ENCODE measurements around the gene WNT10A. TPM values are rescaled to one million over a fixed set of nuclear protein-coding genes. Genes with fewer than 3 reads are reported as not detected.

WNT10A gene
- total RNA-seq, 4 donors from 2014 or later, result 8.0 to 19.1 (median 11.9) TPM

- intact Hi-C loops (cut with DNase I), result no loop called here
- TF ChIP-seq POLR2A (IDR thresholded peaks at IDR 0.05) (no peak), CTCF (IDR thresholded peaks at IDR 0.05) (no peak)
- H3K27ac ChIP-seq, result no peak overlapping the region
- DNase-seq, result no peak
- no peaks in the 10 kb centered on the region for H3K36me3 ChIP-seq
- no peak overlapping the region for H3K4me3 ChIP-seq
- WGBS, 2 donors, result 44 to 52% methylated on average over 8 to 9 of the region's 12 CpGs
- H3K4me1 ChIP-seq, result peaks cover 26 to 46% (median 32%) of the 10 kb centered on the region in 3 donors
- peaks cover 0 to 98% (median 23%) of the 10 kb centered on the region in 4 donors for H3K27me3 ChIP-seq
- no peaks in the 10 kb centered on the region for H3K9me3 ChIP-seq
Measured at GRCh38 chr2:218899147-218899546, 18.5 kb downstream of the WNT10A start.

GRCh38 chr2:218902427-218902826 is 21.8 kb downstream of the WNT10A start:
- no peak for DNase-seq
- Histone ChIP-seq H3K27ac (no peak overlapping the region), H3K36me3 (no peaks in the 10 kb centered on the region), H3K4me1 (peaks cover 10 to 13% (median 11%) of the 10 kb centered on the region in 3 donors), H3K9me3 (no peaks in the 10 kb centered on the region), H3K4me3 (no peak overlapping the region), H3K27me3 (peaks cover 0 to 88% (median 11%) of the 10 kb centered on the region in 4 donors)
- intact Hi-C loops (cut with DNase I), result no loop called here
- TF ChIP-seq CTCF (IDR thresholded peaks at IDR 0.05), result no peak
- no peak for TF ChIP-seq POLR2A (IDR thresholded peaks at IDR 0.05)
- WGBS, 2 donors, result 67 to 88% methylated on average over 3 to 4 of the region's 4 CpGs

- TF ChIP-seq POLR2A (IDR thresholded peaks at IDR 0.05) (no peak), CTCF (IDR thresholded peaks at IDR 0.05) (no peak)
- Histone ChIP-seq H3K27ac (no peak overlapping the region), H3K36me3 (no peaks in the 10 kb centered on the region), H3K9me3 (no peaks in the 10 kb centered on the region), H3K4me3 (no peak overlapping the region), H3K27me3 (peaks cover 0 to 71% (median 6%) of the 10 kb centered on the region in 4 donors), H3K4me1 (peaks cover under 1 to 10% (median 1%) of the 10 kb centered on the region in 3 donors)
- DNase-seq, result no peak
- 14 to 35% methylated on average over 2 of the region's 2 CpGs for WGBS, 2 donors
- intact Hi-C loops (cut with DNase I), result no loop called here
Measured at GRCh38 chr2:218904176-218904575, 23.5 kb downstream of the WNT10A start.

GRCh38 chr2:218908721-218909619 is 28.3 kb downstream of the WNT10A start:
- Histone ChIP-seq H3K36me3 (no peaks in the 10 kb centered on the region), H3K27me3 (peaks cover 0 to 25% (median 0%) of the 10 kb centered on the region in 4 donors), H3K9me3 (no peaks in the 10 kb centered on the region), H3K27ac (peak overlapping the region in 3 of 4 donors; percentile 52 to 63 (median 56)), H3K4me1 (peaks cover 4 to 16% (median 5%) of the 10 kb centered on the region in 3 donors), H3K4me3 (peak overlapping the region; percentile 39 to 70 (median 57))
- WGBS, 2 donors, result 1 to 3% methylated on average over 22 to 36 of the region's 58 CpGs
- intact Hi-C loops (cut with DNase I), result no loop called here
- peak; percentile 34 for DNase-seq
- TF ChIP-seq CTCF (IDR thresholded peaks at IDR 0.05) (peak in 1 of 6 experiments; percentile 21), POLR2A (IDR thresholded peaks at IDR 0.05) (no peak)

GRCh38 chr2:218910741-218911140 is 30.1 kb downstream of the WNT10A start:
- WGBS, 2 donors, result 91 to 93% methylated on average over 6 of the region's 6 CpGs
- DNase-seq, result no peak
- intact Hi-C loops (cut with DNase I), result no loop called here

More at GRCh38 chr2:218910741-218911140, 30.1 kb downstream of the WNT10A start:
- H3K36me3 ChIP-seq, result no peaks in the 10 kb centered on the region
- H3K27ac ChIP-seq, result no peak overlapping the region
- H3K27me3 ChIP-seq, result peaks cover 0 to 8% (median 0%) of the 10 kb centered on the region in 4 donors
- TF ChIP-seq CTCF (IDR thresholded peaks at IDR 0.05), result no peak
- no peak for TF ChIP-seq POLR2A (IDR thresholded peaks at IDR 0.05)
- no peak overlapping the region for H3K4me3 ChIP-seq
- peaks cover 4 to 16% (median 5%) of the 10 kb centered on the region in 3 donors for H3K4me1 ChIP-seq
- no peaks in the 10 kb centered on the region for H3K9me3 ChIP-seq
